ENCODE measurements around the gene RBM34.

RBM34 gene

GRCh38 chr1:235156265-235156664 is 4.8 kb downstream of the RBM34 start:
- no peak for DNase-seq (ENCODE audit: low read depth in 2 of 2)

GRCh38 chr1:235152235-235152634 is 8.8 kb downstream of the RBM34 start:
- DNase-seq (ENCODE audit: low read depth in 2 of 2) = no peak

GRCh38 chr1:235151033-235151432 is 10.0 kb downstream of the RBM34 start:
- no peak for DNase-seq (ENCODE audit: low read depth in 2 of 2)

- DNase-seq (ENCODE audit: low read depth in 2 of 2) = no peak
Observed at GRCh38 chr1:235149824-235150223, 11.2 kb downstream of the RBM34 start.

- no peak for DNase-seq (ENCODE audit: low read depth in 2 of 2)
Observed at GRCh38 chr1:235147269-235147668, 13.8 kb downstream of the RBM34 start.

GRCh38 chr1:235145639-235146038 is 15.4 kb downstream of the RBM34 start:
- DNase-seq (ENCODE audit: low read depth in 2 of 2) = no peak

GRCh38 chr1:235142991-235143390 is 18.1 kb downstream of the RBM34 start:
- DNase-seq (ENCODE audit: low read depth in 2 of 2) = no peak

- no peak for DNase-seq (ENCODE audit: low read depth in 2 of 2)
Observed at GRCh38 chr1:235139315-235139714, 21.7 kb downstream of the RBM34 start.

GRCh38 chr1:235138821-235139220 is 22.2 kb downstream of the RBM34 start:
- no peak for DNase-seq (ENCODE audit: low read depth in 2 of 2)

- no peak for DNase-seq (ENCODE audit: low read depth in 2 of 2)
Observed at GRCh38 chr1:235136111-235136510, 24.9 kb downstream of the RBM34 start.

- no peak for DNase-seq (ENCODE audit: low read depth in 2 of 2)
Observed at GRCh38 chr1:235134171-235134570, 26.9 kb downstream of the RBM34 start.

- DNase-seq (ENCODE audit: low read depth in 2 of 2) = no peak
Observed at GRCh38 chr1:235133086-235133485, 28.0 kb downstream of the RBM34 start.

- DNase-seq (ENCODE audit: low read depth in 2 of 2) = no peak
Observed at GRCh38 chr1:235131961-235132360, 29.1 kb downstream of the RBM34 start.

- no peak for DNase-seq (ENCODE audit: low read depth in 2 of 2)
Observed at GRCh38 chr1:235130766-235131270, 30.2 kb downstream of the RBM34 start.

GRCh38 chr1:235129774-235130570 is 31.1 kb downstream of the RBM34 start:
- DNase-seq (ENCODE audit: low read depth in 2 of 2) = no peak

GRCh38 chr1:235128456-235129328 is 32.4 kb downstream of the RBM34 start, which contains the start of gene TOMM20:
TOMM20 (minus strand) TSS chr1:235128837; CDS start chr1:235128715, 122 bp downstream.
- DNase-seq (ENCODE audit: low read depth in 2 of 2) = peak; percentile 82 to 86

GRCh38 chr1:235127732-235128455 is 33.2 kb downstream of the RBM34 start:
- DNase-seq (ENCODE audit: low read depth in 2 of 2) = no peak

- no peak for DNase-seq (ENCODE audit: low read depth in 2 of 2)
Observed at GRCh38 chr1:235127203-235127602, 33.8 kb downstream of the RBM34 start.

- no peak for DNase-seq (ENCODE audit: low read depth in 2 of 2)
Observed at GRCh38 chr1:235124665-235125064, 36.4 kb downstream of the RBM34 start.

- no peak for DNase-seq (ENCODE audit: low read depth in 2 of 2)
Observed at GRCh38 chr1:235124111-235124510, 36.9 kb downstream of the RBM34 start.

- no peak for DNase-seq (ENCODE audit: low read depth in 2 of 2)
Observed at GRCh38 chr1:235122348-235122747, 38.7 kb downstream of the RBM34 start.
